Fibroblast of lung (primary cell): Measurements from ENCODE around the gene COL25A1. TPM values are rescaled to one million over a fixed set of nuclear protein-coding genes. Genes with fewer than 3 reads are reported as not detected.

Experiments used
- DNase-seq, 2 donors: peaks; one replicate each; pipeline versions ENCODE4 v3.0.0 to v3.0.0-alpha.2; 2010; ENCODE audit warnings: low read depth in 2 of 2
- H2AFZ ChIP-seq: 2 replicates; pipeline ENCODE4 v1.5.1; 2012; ENCODE audit warnings: low read length, control low read depth, inconsistent platforms
- H3K27ac ChIP-seq: 2 replicates; pipeline ENCODE4 v1.5.1; 2011; ENCODE audit warnings: low read length, control low read depth; ENCODE audit not compliant: insufficient read depth
- H3K27me3 ChIP-seq: 2 replicates; pipeline ENCODE4 v1.5.1; 2011; ENCODE audit warnings: mild to moderate bottlenecking, low read length; ENCODE audit not compliant: control insufficient read depth, insufficient read depth
- H3K36me3 ChIP-seq: 2 replicates; pipeline ENCODE4 v1.5.1; 2011; ENCODE audit warnings: low read length; ENCODE audit not compliant: control insufficient read depth, insufficient read depth
- H3K4me1 ChIP-seq: 2 replicates; pipeline ENCODE4 v1.5.1; 2011; ENCODE audit warnings: low read length; ENCODE audit not compliant: control insufficient read depth, insufficient read depth; ENCODE audit errors: extremely low read depth
- H3K4me2 ChIP-seq: 2 replicates; pipeline ENCODE4 v1.5.1; 2011; ENCODE audit warnings: low read length, control low read depth; ENCODE audit not compliant: insufficient read depth; ENCODE audit errors: extremely low read depth
- H3K4me3 ChIP-seq, 4 experiments: fragments of 200-600 bp in 1 of 4; sonication (generic) in 1 of 4; replicated peaks in 1 of 4; 2 replicates each; pipeline ENCODE4 v1.5.1; 2011 to 2016; ENCODE audit warnings: low read length in 4 of 4, low read depth in 3 of 4, mild to moderate bottlenecking in 3 of 4, control low read depth in 2 of 4, inconsistent platforms in 1 of 4, mixed read lengths in 1 of 4; ENCODE audit not compliant: insufficient read depth in 1 of 4; ENCODE audit errors: control extremely low read depth in 1 of 4
- H3K79me2 ChIP-seq: 2 replicates; pipeline ENCODE4 v1.5.1; 2012; ENCODE audit warnings: mild to moderate bottlenecking, low read length, inconsistent platforms; ENCODE audit not compliant: control insufficient read depth, insufficient read depth
- H3K9ac ChIP-seq: 2 replicates; pipeline ENCODE4 v1.5.1; 2011; ENCODE audit warnings: mild to moderate bottlenecking, low read length, control low read depth; ENCODE audit not compliant: insufficient read depth
- H3K9me3 ChIP-seq: 2 replicates; pipeline ENCODE4 v1.5.1; 2012; ENCODE audit warnings: low read depth, low read length; ENCODE audit not compliant: control insufficient read depth, insufficient read depth
- H4K20me1 ChIP-seq: 2 replicates; pipeline ENCODE4 v1.5.1; 2011; ENCODE audit warnings: low read length; ENCODE audit not compliant: control insufficient read depth, insufficient read depth; ENCODE audit errors: extremely low read depth
- EZH2 ChIP-seq: IDR thresholded peaks from 2 replicates; pipeline ENCODE4 v1.5.1; 2012; ENCODE audit warnings: low read length, control low read depth, mild to moderate bottlenecking; ENCODE audit errors: missing control alignments
- polyA plus RNA-seq, 2 donors: library from polyadenylated mRNA; depleted of rRNA in 1 of 2; stranded (reverse) in 1 of 2; unstranded in 1 of 2; fragments of >200 nt; gene quantifications; 2 replicates each; pipeline ENCODE4 v1.2.1, GENCODE V29; 2011 to 2012; ENCODE audit warnings: missing spikeins in 1 of 2
- total RNA-seq: library from RNA; depleted of rRNA; stranded (reverse); fragments of >200 nt; gene quantifications from 2 replicates; pipeline ENCODE4 v1.2.1, GENCODE V29; 2014
- TF ChIP-seq, protein P1 (sequence below), 2 donors: IDR thresholded peaks in 1 of 2; conservative IDR thresholded peaks in 1 of 2; 1 replicate in 1 of 2; 2 replicates in 1 of 2; pipeline ENCODE4 v1.5.1; 2011 to 2012; ENCODE audit warnings: low read length in 2 of 2, control low read depth in 1 of 2, inconsistent platforms in 1 of 2, low read depth in 1 of 2, mild to moderate bottlenecking in 1 of 2

The COL25A1 gene
- total and polyA plus RNA-seq, 2 donors (not counting 1 experiment from before 2014, with no cell fraction given): under 0.01 to 0.01 TPM

DNA sequence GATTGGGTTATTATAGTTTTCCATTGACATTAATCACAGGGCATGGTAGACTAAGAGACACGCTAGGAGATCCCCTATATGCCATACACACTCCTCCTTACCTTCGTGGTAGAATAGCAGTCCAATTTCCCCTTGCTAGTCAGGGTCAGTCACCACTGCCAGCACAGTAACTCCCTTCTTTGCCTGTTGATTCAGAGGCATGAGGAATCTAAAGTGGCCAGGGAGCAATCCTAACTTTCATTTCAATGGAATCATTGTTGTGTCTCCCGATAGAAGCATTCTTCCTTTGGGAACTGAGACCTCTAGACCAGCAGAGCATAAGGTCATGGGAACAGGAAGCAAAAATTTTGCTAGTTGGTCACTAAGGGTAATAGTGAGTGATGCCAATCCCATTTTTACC, 51.1 kb downstream of the COL25A1 start:
- Histone ChIP-seq H3K9ac (no peak overlapping the region), H3K4me2 (no peak overlapping the region), H4K20me1 (no peaks in the 10 kb centered on the region), H3K36me3 (no peaks in the 10 kb centered on the region), H2AFZ (no peak overlapping the region), H3K27me3 (peaks cover 3% of the 10 kb centered on the region), H3K9me3 (no peaks in the 10 kb centered on the region), H3K27ac (no peak overlapping the region), H3K4me1 (no peaks in the 10 kb centered on the region), H3K4me3 (no peak overlapping the region), H3K79me2 (no peaks in the 10 kb centered on the region)
- TF ChIP-seq, protein P1, sequence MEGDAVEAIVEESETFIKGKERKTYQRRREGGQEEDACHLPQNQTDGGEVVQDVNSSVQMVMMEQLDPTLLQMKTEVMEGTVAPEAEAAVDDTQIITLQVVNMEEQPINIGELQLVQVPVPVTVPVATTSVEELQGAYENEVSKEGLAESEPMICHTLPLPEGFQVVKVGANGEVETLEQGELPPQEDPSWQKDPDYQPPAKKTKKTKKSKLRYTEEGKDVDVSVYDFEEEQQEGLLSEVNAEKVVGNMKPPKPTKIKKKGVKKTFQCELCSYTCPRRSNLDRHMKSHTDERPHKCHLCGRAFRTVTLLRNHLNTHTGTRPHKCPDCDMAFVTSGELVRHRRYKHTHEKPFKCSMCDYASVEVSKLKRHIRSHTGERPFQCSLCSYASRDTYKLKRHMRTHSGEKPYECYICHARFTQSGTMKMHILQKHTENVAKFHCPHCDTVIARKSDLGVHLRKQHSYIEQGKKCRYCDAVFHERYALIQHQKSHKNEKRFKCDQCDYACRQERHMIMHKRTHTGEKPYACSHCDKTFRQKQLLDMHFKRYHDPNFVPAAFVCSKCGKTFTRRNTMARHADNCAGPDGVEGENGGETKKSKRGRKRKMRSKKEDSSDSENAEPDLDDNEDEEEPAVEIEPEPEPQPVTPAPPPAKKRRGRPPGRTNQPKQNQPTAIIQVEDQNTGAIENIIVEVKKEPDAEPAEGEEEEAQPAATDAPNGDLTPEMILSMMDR (conservative IDR thresholded peaks at IDR 0.05 in 1 of 2, IDR thresholded peaks at IDR 0.05 in 1 of 2; ENCODE audit: low read depth in 1 of 2, low read length in 2 of 2): no peak
- TF ChIP-seq EZH2: no peak
- no peak for DNase-seq

DNA sequence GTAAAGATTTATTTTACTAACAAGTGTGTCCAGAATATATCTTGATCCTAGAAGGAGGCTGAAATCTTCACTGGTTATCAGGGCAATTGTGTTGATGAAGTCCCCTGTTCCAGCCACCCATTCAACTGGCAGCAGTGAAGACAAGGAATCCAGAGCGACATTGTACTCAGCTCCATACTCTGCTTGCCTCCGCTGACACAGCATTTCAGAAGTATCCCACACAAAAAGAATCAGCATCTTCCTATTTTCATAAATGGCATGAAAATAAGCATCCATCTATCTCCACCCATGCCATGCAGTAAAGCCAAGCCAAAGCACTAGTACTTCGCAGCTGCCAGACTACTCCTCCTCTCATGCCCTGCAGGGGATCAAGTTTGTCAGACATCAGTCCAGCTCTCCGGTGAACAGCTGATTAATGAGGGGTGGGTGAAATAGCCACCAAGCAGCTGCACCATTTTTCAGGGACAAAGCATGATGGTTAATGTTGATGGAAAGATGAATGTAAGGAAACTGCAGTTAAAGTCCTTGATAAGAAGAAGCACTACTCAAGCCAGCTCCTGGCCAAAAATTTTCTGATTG, 54.0 kb downstream of the COL25A1 start:
- Histone ChIP-seq H4K20me1 (no peaks in the 10 kb centered on the region), H3K9me3 (no peaks in the 10 kb centered on the region), H3K4me1 (no peaks in the 10 kb centered on the region), H3K9ac (no peak overlapping the region), H3K79me2 (no peaks in the 10 kb centered on the region), H3K4me2 (no peak overlapping the region), H3K36me3 (no peaks in the 10 kb centered on the region), H3K4me3 (no peak overlapping the region), H3K27ac (no peak overlapping the region), H2AFZ (no peak overlapping the region), H3K27me3 (peaks cover 3% of the 10 kb centered on the region)
- TF ChIP-seq, protein P1 (conservative IDR thresholded peaks at IDR 0.05 in 1 of 2, IDR thresholded peaks at IDR 0.05 in 1 of 2; ENCODE audit: low read depth in 1 of 2, low read length in 2 of 2): no peak
- TF ChIP-seq EZH2: no peak
- DNase-seq: no peak

DNA sequence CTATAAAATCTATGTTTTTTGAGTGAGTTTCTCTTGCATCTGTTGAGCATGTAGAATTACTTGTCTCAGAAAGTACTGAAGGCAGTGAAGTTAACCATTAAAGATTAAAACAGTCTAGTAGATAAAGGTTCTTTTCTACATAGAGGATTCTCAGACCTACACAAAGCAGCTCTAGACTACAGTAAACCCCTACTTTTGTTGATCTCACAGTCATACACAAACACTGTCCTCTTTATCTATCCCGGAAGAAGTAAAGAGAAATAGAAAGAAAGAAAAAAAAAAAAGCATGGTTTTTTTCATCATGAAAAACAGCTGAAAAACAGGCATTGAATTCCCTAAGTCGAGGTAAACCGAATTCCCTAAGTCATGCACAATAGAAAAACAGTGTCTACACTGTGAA, 58.6 kb downstream of the COL25A1 start:
- Histone ChIP-seq H3K36me3 (no peaks in the 10 kb centered on the region), H3K9me3 (no peaks in the 10 kb centered on the region), H3K4me1 (no peaks in the 10 kb centered on the region), H3K4me3 (no peak overlapping the region), H3K27ac (no peak overlapping the region), H4K20me1 (no peaks in the 10 kb centered on the region), H3K79me2 (no peaks in the 10 kb centered on the region), H3K27me3 (peaks cover 3% of the 10 kb centered on the region), H3K9ac (no peak overlapping the region), H2AFZ (no peak overlapping the region), H3K4me2 (no peak overlapping the region)
- TF ChIP-seq, protein P1 (conservative IDR thresholded peaks at IDR 0.05 in 1 of 2, IDR thresholded peaks at IDR 0.05 in 1 of 2; ENCODE audit: low read depth in 1 of 2, low read length in 2 of 2): no peak
- TF ChIP-seq EZH2: no peak
- no peak for DNase-seq
